Measurements from ENCODE around the gene SETD1B.
"Not testable (repeated sequence)": the region's sequence is repeated elsewhere in the genome, so short reads cannot be mapped to it uniquely, and the experiment has no call there.

The SETD1B gene

GRCh38 chr12:121780429-121780828 is 23.4 kb upstream of the SETD1B start:
- DNase-seq (ENCODE audit: low spot score): no peak

GRCh38 chr12:121781484-121781997 is 22.3 kb upstream of the SETD1B start:
- no peak for DNase-seq (ENCODE audit: low spot score)

GRCh38 chr12:121781998-121782979 is 21.5 kb upstream of the SETD1B start:
- DNase-seq (ENCODE audit: low spot score): no peak

- no peak for DNase-seq (ENCODE audit: low spot score)
Observed at GRCh38 chr12:121783766-121784165, 20.0 kb upstream of the SETD1B start.

- no peak for DNase-seq (ENCODE audit: low spot score)
Observed at GRCh38 chr12:121784460-121784859, 19.3 kb upstream of the SETD1B start.

- DNase-seq (ENCODE audit: low spot score): no peak
Observed at GRCh38 chr12:121786440-121786825, 17.4 kb upstream of the SETD1B start.

GRCh38 chr12:121787063-121788025 is 16.5 kb upstream of the SETD1B start:
- DNase-seq (ENCODE audit: low spot score): no peak

GRCh38 chr12:121788176-121788818 is 15.5 kb upstream of the SETD1B start:
- no peak for DNase-seq (ENCODE audit: low spot score)

GRCh38 chr12:121789233-121789781 is 14.5 kb upstream of the SETD1B start:
- DNase-seq (ENCODE audit: low spot score): no peak

- no peak for DNase-seq (ENCODE audit: low spot score)
Observed at GRCh38 chr12:121789800-121790728, 13.7 kb upstream of the SETD1B start.

GRCh38 chr12:121790785-121791184 is 13.0 kb upstream of the SETD1B start:
- DNase-seq (ENCODE audit: low spot score): not testable (repeated sequence)

- DNase-seq (ENCODE audit: low spot score): no peak
Observed at GRCh38 chr12:121791671-121792551, 11.9 kb upstream of the SETD1B start.

- no peak for DNase-seq (ENCODE audit: low spot score)
Observed at GRCh38 chr12:121792607-121793439, 11.0 kb upstream of the SETD1B start.

GRCh38 chr12:121793440-121793837 is 10.4 kb upstream of the SETD1B start, which contains the start of gene RHOF:
Gene RHOF, minus strand, starts transcription at chr12:121793688. Its CDS starts 55 bp downstream, at chr12:121793633.
- DNase-seq (ENCODE audit: low spot score): no peak

- peak; percentile 80 for DNase-seq (ENCODE audit: low spot score)
Observed at GRCh38 chr12:121793838-121794533, 9.8 kb upstream of the SETD1B start.

- no peak for DNase-seq (ENCODE audit: low spot score)
Observed at GRCh38 chr12:121794534-121795033, 9.2 kb upstream of the SETD1B start.
